Osteoblast (primary cell): ENCODE data around the gene CBLC. TPM values are rescaled to one million over a fixed set of nuclear protein-coding genes. Genes with fewer than 3 reads are reported as not detected.
A peak's percentile ranks its signal among the peaks of the same experiment; 100 is the strongest.
"Not testable (repeated sequence)": the region's sequence is repeated elsewhere in the genome, so short reads cannot be mapped to it uniquely, and the experiment has no call there.

Experiments used
- DNase-seq: peaks from one replicate; pipeline ENCODE4 v3.0.0; 2011; ENCODE audit warnings: low spot score, mixed read lengths; ENCODE audit not compliant: insufficient read length; ENCODE audit errors: missing footprints
- H2AFZ ChIP-seq: 2 replicates; pipeline ENCODE4 v1.6.0; 2011; ENCODE audit warnings: mild to moderate bottlenecking, low read length
- H3K27ac ChIP-seq: 2 replicates; pipeline ENCODE4 v1.5.1; 2011; ENCODE audit warnings: mild to moderate bottlenecking, low read depth, low read length, moderate library complexity
- H3K27me3 ChIP-seq: 2 replicates; pipeline ENCODE4 v1.6.0; 2012; ENCODE audit warnings: mild to moderate bottlenecking, control low read depth, inconsistent platforms, low read length, moderate library complexity; ENCODE audit not compliant: insufficient read depth
- H3K36me3 ChIP-seq: 2 replicates; pipeline ENCODE4 v1.5.1; 2011; ENCODE audit warnings: mild to moderate bottlenecking, low read length, control low read depth, moderate library complexity; ENCODE audit not compliant: insufficient read depth
- H3K4me1 ChIP-seq: 2 replicates; pipeline ENCODE4 v1.5.1; 2011; ENCODE audit warnings: mild to moderate bottlenecking, low read length, control low read depth, moderate library complexity; ENCODE audit not compliant: insufficient read depth
- H3K4me2 ChIP-seq: 2 replicates; pipeline ENCODE4 v1.6.0; 2011; ENCODE audit warnings: mild to moderate bottlenecking, low read length; ENCODE audit not compliant: insufficient read depth
- H3K4me3 ChIP-seq: fragments of 200-600 bp; sonication (generic); 3 replicates; pipeline ENCODE4 v1.5.1; 2012; ENCODE audit warnings: mild to moderate bottlenecking, low read length, inconsistent platforms; ENCODE audit not compliant: insufficient read depth
- H3K79me2 ChIP-seq: 2 replicates; pipeline ENCODE4 v1.6.0; 2012; ENCODE audit warnings: mild to moderate bottlenecking, low read length, control low read depth, inconsistent platforms; ENCODE audit not compliant: insufficient read depth
- H3K9me3 ChIP-seq: 2 replicates; pipeline ENCODE4 v1.5.1; 2011; ENCODE audit warnings: low read depth, low read length, control low read depth
- H4K20me1 ChIP-seq: 2 replicates; pipeline ENCODE4 v1.6.0; 2012; ENCODE audit warnings: mild to moderate bottlenecking, low read length, control low read depth; ENCODE audit not compliant: insufficient read depth
- total RNA-seq: library from RNA; depleted of rRNA; stranded (reverse); fragments of >200 nt; gene quantifications from 2 replicates; pipeline ENCODE4 v1.2.3, GENCODE V29; 2012
- TF ChIP-seq, protein P1 (sequence below): IDR thresholded peaks from 2 replicates; pipeline ENCODE4 v1.5.1; 2011; ENCODE audit warnings: mild to moderate bottlenecking, low read depth, low read length, moderate library complexity; ENCODE audit errors: extremely low read depth

Gene CBLC
- total RNA-seq, 1 donor, result not detected

DNA sequence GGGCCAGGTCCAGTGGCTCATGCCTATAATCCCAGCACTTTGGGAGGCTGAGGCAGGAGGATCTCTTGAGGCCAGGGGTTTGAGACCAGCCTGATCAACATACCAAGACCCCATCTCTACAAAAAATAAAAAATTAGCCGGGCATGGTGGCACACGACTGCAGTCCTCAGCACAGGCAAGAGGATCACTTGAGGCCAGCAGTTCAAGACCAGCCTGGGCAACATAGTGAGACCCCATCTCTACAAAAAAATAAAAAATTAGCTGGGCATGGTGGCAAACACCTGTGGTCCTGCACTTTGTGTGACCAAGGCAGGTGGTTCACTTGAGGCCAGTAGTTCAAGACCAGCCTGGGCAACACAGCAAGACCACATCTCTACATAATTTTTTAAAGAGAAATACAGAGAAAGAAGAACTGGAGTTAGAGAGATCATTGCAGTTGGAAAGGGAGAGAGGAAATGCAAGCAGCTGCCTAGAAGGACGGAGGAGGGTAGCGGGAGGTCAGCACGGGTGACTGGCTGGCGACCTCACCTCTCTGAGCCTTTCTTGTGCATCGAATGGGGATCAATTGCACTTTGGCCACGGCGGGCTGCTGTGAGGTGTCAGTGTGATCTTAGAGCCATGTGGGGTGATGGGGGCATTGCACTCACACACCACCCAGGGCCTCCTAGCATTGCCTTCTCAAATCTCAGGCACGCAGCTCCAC, 45.1 kb downstream of the CBLC start:
- no peaks in the 10 kb centered on the region for H3K4me1 ChIP-seq
- no peaks in the 10 kb centered on the region for H3K36me3 ChIP-seq
- no peak overlapping the region for H2AFZ ChIP-seq
- no peak overlapping the region for H3K27ac ChIP-seq
- H3K27me3 ChIP-seq, result peaks cover 5% of the 10 kb centered on the region
- no peaks in the 10 kb centered on the region for H3K79me2 ChIP-seq
- no peak overlapping the region for H3K4me3 ChIP-seq
- H3K4me2 ChIP-seq, result no peak overlapping the region
- no peaks in the 10 kb centered on the region for H3K9me3 ChIP-seq
- TF ChIP-seq, protein P1, sequence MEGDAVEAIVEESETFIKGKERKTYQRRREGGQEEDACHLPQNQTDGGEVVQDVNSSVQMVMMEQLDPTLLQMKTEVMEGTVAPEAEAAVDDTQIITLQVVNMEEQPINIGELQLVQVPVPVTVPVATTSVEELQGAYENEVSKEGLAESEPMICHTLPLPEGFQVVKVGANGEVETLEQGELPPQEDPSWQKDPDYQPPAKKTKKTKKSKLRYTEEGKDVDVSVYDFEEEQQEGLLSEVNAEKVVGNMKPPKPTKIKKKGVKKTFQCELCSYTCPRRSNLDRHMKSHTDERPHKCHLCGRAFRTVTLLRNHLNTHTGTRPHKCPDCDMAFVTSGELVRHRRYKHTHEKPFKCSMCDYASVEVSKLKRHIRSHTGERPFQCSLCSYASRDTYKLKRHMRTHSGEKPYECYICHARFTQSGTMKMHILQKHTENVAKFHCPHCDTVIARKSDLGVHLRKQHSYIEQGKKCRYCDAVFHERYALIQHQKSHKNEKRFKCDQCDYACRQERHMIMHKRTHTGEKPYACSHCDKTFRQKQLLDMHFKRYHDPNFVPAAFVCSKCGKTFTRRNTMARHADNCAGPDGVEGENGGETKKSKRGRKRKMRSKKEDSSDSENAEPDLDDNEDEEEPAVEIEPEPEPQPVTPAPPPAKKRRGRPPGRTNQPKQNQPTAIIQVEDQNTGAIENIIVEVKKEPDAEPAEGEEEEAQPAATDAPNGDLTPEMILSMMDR, result no peak
- no peak for DNase-seq
- no peaks in the 10 kb centered on the region for H4K20me1 ChIP-seq

DNA sequence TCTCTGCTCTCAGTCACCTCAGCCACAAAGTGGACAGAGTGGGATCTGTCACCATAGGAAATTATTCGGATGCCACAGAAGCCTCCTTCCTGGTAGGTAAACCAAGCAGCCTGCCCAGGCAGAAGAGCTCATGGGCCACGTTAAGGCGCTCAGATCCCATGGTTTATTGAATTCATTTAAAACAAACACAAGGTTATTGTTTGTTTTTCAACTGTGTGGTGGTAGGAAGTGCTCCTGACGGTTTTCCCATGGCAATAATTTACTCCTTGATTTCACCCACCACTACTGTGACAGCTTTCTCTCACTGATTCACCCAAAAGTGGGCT, 45.6 kb downstream of the CBLC start:
- Histone ChIP-seq H3K27me3 (peaks cover 5% of the 10 kb centered on the region), H3K4me2 (no peak overlapping the region), H3K36me3 (no peaks in the 10 kb centered on the region), H3K4me1 (no peaks in the 10 kb centered on the region), H2AFZ (no peak overlapping the region), H3K79me2 (no peaks in the 10 kb centered on the region), H3K9me3 (no peaks in the 10 kb centered on the region), H3K27ac (no peak overlapping the region), H3K4me3 (no peak overlapping the region), H4K20me1 (no peaks in the 10 kb centered on the region)
- TF ChIP-seq, protein P1, result no peak
- DNase-seq, result peak; percentile 34

DNA sequence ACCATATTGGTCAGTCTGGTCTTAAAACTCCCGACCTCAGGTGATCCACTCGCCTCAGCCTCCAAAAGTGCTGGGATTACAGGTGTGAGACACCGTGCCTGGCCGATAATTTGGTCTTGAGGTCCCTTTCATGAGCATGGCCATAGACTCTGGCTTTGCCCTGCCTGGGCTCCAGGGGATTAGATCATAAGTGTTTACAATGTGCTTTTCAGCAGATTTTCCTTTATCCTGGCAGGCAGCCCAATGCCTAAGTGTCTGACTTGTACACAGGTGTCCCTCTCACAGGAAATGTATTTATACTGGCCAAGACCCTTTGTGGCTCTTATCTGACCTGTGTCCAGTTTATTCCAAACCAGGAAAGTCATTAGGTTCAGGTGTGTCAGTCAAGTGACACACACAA, 47.1 kb downstream of the CBLC start:
- no peaks in the 10 kb centered on the region for H4K20me1 ChIP-seq
- DNase-seq, result no peak
- no peaks in the 10 kb centered on the region for H3K79me2 ChIP-seq
- H3K4me1 ChIP-seq, result no peaks in the 10 kb centered on the region
- no peak overlapping the region for H2AFZ ChIP-seq
- no peak overlapping the region for H3K4me3 ChIP-seq
- no peaks in the 10 kb centered on the region for H3K9me3 ChIP-seq
- H3K36me3 ChIP-seq, result no peaks in the 10 kb centered on the region
- no peak overlapping the region for H3K27ac ChIP-seq
- peaks cover 5% of the 10 kb centered on the region for H3K27me3 ChIP-seq
- H3K4me2 ChIP-seq, result no peak overlapping the region
- TF ChIP-seq, protein P1, result no peak

DNA sequence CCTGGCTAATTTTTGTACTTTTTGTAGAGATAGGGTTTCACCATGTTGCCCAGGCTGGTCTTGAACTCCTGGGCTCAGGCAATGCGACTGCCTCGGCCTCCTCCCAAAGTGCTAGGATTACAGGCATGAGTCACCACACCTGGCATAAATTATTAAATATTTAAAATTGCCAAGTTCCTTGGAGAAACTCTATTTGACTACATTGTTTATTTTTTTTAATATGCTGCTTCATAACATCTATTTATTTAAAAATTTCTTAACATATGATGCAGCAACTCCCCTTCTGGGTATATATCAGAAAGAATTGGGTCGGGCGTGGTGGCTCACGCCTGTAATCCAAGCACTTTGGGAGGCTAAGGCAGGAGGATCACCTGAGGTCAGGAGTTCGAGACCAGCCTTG, 55.2 kb downstream of the CBLC start:
- H3K27me3 ChIP-seq, H2AFZ ChIP-seq, H3K27ac ChIP-seq, H4K20me1 ChIP-seq, H3K79me2 ChIP-seq, H3K4me1 ChIP-seq, H3K9me3 ChIP-seq, H3K4me3 ChIP-seq, H3K4me2 ChIP-seq, H3K36me3 ChIP-seq, DNase-seq: not testable (repeated sequence)

DNA sequence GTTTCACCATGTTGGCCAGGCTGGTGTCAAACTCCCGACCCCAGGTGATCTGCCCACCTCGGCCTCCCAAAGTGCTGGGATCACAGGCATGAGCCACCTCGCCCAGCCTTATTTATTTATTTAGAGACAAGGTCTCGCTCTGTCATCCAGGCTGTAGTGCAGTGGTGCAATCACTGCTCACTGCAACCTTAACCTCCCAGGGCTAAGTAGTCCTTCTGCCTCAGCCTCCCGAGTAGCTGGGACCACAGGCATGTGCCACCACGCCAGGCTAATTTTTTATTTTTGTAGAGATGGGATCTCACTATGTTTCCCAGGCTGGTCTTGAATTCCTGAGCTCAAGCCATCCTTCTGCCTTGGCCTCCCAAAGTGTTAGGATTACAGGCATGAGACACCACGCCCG, 56.7 kb downstream of the CBLC start:
- DNase-seq, H3K4me2 ChIP-seq, H3K27ac ChIP-seq, H3K4me3 ChIP-seq, H2AFZ ChIP-seq, H3K9me3 ChIP-seq, H3K36me3 ChIP-seq, H3K27me3 ChIP-seq, H3K4me1 ChIP-seq, H3K79me2 ChIP-seq, H4K20me1 ChIP-seq: not testable (repeated sequence)
